NCI-H128 (cell line): ENCODE data around the gene KCNMB4.
"Not testable (repeated sequence)": the region's sequence is repeated elsewhere in the genome, so short reads cannot be mapped to it uniquely, and the experiment has no call there.

Experiments
- DNase-seq: peaks from one replicate; lab custom pipeline; 2025; ENCODE audit not compliant: unreplicated experiment; lab: John Stamatoyannopoulos, UW

Gene KCNMB4

DNA sequence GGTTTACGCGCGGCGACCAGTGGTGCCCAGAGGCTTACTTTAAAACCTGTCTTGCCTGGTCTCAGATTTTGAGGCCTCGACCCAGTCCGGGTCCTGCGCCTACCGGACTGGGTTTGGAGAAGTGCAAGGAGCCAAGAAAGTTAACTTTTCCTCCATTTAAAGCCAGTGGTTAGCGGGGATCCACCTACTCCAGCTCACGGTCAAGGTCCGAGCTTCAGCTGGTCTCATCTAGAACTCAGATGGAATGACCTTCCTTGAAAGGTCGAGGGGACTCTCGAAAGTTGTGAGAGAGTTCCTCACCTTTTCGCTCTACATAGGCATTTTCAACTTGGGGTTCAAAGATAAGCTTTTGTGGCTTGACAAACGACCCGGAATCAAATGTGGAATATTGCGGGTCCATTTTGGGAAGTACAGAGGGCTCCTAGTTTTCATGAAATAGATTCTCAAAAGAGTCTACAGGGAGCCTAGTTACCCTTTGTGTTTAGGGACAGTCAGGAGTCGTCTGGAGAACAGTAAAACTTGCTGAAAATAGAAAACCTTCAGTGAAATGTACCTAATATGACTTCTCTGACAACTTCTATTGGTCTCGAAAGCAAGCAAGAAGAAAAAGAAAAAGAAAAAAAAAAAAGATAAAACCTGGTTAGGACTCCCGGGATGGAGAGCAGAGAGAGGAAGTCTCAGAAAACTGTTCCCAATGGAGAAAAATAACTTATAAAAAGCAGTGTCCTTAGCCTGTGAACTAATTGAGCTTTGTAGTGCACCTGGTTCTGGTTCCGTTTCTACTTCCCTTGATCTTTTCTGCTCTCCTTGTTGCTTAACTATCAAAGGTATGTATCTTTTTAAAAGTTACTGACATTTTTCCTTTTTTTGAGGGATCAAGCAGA, 1.4 kb downstream of the KCNMB4 start:
- DNase-seq: no peak

DNA sequence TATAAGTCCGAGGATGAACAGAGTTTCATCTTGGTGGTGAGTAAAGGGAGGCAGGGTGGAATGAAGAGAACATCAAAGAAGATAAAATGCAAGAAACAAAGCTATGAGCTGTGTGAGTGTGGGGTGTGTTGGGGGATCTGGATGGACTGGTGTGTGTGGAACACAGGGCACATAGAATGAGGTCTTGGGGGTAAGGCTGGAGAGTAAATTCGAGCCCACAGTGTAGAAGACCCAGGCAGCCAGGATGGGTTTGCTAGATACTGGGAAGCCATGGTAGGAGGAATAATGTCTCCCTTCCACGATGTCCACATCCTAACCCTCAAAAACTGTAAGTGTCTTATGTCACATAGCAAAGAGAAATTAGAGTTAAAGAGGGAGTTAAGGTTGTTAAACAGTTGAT, 6.8 kb downstream of the KCNMB4 start:
- no peak for DNase-seq

DNA sequence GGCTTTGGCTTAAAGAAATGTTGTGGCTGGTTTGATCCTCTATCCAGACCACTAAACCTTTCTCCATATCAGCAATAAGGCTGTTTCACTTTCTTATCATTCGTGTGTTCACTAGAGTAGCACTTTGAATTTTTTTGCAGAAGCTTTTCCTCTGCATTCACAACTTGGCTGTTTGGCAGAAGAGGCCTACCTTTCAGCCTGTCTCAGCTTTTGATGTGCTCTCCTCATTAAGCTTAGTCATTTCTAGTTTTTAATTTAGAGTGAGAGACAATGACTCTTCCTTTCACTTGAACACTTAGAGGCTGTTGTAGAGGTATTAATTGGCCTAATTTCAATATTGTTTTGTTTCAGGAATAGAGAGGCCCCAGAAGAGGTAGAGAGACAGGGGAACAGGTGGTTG, 13.8 kb downstream of the KCNMB4 start:
- DNase-seq: no peak

DNA sequence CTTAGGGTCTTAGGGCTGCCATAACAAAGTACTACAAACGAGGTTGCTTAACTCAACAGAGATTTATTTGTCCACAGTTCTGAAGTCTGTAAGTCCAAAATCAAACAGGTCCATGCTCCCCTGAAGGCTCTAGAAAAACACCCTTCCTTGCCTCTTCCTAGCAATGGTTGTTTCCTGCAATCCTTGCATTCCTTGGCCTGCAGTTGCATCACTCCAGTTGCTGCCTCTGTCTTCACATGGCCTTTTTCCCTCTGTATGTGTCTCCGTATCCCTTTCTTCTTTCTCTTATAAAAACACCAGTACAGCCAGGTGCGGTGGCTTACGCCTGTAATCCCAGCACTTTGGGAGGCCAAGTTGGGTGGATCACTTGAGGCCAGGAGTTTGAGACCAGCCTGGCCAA, 17.4 kb downstream of the KCNMB4 start:
- DNase-seq: no peak

DNA sequence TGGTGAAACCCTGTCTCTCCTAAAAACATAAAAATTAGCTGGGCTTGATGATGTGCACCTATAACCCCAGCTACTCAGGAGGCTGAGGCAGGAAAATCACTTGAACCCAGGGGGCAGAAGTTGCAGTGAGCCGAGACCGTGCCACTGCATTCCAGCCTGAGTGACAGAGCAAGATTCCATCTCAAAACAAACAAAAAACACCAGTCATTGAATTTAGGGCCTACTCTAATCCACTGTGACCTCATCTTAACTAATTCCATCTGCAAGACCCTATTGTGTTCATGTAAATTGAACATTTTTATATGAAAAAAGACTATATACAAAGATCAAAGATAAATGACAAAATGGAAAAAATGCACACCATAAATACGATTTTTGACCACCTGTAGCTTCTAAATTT, 17.8 kb downstream of the KCNMB4 start:
- no peak for DNase-seq

DNA sequence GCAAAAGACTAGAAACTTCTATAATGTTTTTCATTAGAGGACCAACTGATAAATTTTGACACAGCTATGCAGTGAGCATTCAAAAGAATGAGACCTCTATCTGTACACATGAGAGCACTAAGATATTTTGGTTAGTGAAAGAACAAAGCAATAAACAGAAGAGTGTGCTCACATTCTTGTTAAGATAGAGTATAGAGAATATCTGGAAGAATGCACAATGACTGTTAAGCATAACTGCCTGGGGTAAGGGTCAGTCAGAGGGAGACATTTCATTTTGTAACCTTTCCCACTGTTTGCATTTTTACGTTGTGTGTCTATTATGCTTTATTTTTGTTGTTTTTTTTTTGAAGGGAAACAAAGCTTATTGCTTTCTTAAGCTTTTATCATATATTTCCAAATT, 20.7 kb downstream of the KCNMB4 start:
- DNase-seq: no peak

DNA sequence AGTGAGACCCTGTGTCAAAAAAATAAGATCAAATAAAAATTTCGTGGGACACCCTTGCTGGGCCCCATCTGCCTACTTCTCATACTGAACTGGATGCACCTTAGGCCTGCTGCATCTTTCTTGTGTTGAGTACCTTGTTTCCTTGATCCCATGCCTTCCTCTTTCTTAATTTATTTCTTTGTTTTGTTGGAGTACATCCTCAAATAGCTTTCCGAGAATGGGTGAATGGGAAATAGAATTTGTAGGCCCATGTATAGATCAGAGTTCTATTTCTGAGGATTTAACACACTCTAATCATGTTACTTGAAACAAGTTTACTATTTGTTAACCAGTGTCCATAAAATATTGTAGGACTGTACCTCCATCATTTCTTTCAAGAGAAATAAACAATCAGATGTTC, 23.6 kb downstream of the KCNMB4 start:
- no peak for DNase-seq

DNA sequence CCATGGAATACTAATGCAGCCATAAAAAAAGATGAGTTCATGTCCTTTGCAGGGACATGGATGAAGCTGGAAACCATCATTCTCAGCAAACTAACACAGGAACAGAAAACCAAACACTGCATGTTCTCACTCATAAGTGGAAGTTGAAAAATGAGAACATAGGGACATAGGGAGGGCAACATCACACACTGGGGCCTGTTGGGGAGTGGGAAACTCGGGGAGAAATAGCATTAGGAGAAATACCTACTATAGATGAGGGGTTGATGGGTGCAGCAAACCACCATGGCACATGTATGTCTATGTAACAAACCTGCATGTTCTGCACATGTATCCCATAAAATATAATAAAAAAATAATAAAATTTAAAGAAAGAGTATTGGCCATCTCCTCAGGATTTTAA, 26.5 kb downstream of the KCNMB4 start:
- not testable (repeated sequence) for DNase-seq

DNA sequence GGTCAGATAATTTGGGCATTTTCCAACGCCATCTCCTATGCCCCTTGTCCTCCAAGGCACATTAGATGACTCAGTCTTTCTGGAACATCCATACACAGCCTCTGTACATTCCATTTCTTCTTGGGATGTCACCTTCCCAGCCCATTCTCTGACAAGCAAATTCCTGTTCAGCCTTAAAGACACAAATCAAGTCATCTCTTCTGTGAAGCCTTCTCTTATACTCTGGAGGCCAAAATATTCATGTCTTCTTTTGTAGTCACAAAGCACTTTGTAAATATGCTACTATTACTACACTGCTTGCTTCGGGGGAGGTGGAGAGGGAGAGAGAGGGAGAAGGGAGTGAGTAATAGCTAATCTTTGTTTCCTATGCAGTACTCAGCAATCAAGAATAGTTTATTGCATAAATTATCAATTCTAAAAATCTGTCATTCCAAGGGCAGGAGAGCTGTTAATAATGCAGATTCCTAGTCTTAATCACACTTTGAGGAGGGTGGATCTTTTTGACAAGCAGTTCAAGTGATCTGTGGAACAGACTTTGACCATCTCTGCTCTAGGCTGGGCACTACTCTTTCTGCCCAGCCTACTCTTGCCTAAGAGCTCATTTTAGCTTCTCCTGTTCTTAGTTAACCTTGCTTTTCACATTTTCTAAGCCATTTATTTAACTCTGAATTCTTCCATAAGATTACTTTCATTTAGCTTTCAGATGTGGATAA, 27.9 kb downstream of the KCNMB4 start:
- no peak for DNase-seq

DNA sequence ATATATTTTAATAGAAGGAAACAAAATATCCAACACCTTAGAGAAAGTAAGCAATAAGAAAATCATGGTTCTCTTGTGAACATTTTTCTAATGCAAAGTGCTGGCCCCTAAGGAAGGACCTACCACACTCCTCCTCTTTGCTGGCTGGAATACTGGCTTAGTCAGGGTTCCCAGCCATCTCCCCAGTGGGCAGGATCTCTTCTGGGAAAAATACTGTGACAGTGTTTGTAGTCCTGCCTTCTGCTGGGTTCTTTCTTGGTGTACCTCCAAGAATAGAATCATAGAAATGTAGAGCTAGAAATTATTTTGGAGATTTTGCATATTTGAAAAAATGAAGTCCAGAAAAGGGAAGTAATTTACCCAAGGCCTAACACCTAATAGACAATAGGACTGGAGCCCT, 31.9 kb downstream of the KCNMB4 start:
- no peak for DNase-seq

DNA sequence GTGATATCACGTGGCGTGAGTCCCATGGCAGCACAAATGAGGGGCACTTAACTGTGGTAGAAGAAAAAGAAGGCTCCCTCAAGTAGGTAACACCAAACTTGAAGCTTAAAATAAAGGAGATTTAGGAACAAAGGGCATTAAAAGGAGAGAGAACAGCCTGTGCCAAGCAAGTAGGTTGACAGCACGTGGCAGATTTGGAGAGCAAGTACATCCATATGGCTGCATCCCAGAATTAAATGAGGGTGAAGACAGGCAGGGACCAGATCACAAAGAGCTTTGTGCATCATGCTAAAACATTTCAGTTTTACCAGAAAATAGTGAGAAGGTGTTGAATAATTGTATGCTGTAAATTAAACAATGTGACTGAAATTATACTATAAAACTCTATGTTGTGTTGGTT, 32.8 kb downstream of the KCNMB4 start:
- DNase-seq: no peak

DNA sequence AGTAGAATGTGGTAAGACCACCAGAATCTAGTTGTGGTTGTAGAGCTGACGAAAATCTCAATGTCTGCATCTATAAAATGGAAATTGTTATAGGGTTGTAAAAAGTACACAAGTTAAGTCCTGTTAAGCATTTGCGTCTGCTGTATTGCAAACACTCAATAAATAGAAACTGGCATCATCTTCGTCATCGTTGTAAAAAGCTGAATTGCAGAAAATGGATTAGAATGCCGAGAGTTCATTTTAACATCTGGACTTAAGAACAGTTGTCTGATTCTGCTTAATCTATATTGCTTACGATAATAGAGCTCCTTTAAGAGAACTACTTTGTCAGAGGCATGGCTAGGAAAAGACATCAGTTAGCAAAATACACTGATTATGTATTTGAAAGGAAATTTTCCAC, 33.2 kb downstream of the KCNMB4 start:
- no peak for DNase-seq

DNA sequence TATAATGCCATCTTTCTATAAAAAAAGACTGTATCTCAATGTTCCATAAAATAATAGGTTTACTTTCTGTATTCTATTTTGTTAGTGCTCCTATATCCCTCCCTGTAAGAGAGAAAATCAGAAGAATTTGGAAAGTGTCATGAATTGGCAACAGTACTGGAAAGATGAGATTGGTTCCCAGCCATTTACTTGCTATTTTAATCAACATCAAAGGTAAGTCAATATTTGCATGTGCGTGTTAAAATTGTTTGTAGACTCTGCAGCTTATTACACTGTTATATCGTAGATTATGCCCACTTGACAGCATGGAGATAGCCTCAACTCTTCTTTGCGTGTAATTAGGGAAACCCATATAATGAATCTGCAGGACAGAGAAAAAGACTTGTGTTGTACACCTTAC, 34.0 kb downstream of the KCNMB4 start:
- no peak for DNase-seq

DNA sequence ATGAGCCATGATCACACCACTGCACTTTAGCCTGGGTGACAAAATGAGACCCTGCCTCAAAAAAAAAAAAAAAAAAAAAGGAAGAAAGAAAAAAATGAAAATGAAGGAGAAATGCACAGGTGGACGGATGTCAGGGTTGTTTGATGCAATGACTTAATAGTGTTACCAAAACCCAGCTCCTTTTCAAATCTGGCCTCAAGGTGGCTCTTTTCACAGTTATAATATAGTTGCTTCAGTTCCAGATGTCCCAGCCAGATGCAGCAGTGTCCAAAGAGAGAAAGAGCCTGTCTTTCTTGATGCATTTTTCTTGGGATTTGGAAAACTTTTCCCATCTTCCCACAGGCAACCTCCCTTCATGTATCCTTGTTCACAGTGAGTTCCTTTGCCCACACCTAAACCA, 36.5 kb downstream of the KCNMB4 start:
- DNase-seq: no peak

DNA sequence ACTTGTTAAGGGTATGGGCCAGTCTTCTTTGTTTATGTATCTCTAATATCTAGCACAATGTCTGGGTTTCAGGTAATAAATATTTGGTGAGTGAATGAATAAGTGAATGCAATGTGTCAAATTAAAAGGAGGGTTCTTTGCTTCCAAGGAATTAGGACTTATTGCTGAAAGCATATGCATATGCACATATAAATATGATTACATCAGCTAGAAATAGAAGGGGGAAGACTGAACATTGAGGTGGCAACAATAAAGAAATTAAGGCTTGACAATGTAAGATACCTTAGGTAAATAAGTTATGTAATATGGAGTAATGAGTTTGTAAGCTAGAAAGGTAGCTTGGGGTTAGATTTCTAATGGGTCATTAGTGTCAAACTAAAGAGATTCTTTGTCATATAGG, 37.7 kb downstream of the KCNMB4 start:
- no peak for DNase-seq

DNA sequence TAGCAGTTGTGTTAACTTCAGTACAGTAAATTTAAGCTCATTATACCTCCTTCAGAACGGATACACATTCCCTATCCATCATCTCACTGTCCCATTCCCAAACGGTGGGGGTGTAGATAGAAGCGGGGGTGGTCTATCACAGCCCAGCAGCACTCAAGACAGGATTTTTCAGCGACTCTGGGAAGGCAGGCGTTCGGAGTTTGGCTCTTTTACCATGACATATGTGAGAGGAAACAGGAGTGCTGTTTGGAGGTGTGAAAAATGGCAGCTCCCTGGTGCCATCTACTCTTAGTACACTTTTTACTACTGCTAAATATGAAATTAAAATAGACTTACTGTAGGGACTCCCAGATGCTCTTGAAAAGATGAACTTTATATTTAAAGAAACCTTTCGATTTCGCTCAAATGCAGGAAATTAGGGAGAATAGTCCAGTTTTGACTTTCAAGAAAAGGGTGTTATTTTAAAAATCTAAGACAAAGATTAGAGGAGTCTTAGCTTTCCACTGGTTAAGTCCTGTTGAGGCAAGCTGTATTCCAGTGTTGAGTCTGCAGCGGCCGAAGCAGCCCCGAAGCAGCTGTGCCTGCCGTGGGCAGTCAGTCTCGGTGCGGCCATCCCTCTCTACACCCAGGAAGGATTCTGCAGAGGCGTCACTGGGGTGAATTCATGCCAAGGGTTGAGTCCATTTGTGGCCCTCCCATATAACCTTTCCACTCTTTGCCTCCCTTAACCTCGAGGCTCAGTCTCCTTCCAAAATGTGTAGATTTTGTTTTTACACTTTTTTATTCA, 42.1 kb downstream of the KCNMB4 start:
- no peak for DNase-seq

DNA sequence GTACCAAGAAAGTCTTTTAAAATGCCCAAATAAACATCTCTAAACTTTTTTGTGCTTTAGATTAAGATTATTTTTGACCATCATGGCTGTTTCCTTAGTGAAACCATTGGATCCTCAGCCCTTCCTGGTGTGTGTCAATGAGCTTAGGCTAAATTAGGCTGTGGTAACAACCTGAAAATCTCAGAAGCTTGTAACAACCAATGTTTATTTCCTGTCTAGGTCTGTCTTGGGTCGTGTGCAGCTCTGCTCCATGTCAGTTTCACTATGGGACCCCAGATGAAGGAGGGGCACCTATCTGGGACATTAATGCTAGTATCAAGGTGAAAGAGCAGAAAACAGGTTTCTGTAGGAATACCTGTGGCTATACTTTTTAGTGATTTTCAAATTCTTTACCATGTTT, 49.9 kb downstream of the KCNMB4 start:
- DNase-seq: no peak

DNA sequence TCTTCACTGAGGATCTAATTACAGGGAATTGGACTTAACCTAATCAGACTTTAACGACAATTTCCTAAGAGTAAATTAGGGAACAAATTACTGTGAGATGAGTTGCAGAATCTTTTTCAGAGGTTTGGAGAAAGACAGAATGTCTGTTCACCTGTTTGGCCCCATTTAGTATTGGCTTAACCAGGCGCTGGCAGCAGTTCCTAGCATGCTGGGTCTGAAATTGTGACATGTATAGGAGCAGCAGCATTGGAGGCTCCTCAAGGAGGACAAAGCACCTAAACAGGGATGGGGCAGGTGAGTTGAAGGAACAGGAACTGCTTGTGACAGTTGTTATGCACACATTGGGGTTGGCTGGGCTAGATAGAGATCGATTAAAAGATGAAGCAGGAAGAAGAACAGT, 51.0 kb downstream of the KCNMB4 start:
- no peak for DNase-seq

DNA sequence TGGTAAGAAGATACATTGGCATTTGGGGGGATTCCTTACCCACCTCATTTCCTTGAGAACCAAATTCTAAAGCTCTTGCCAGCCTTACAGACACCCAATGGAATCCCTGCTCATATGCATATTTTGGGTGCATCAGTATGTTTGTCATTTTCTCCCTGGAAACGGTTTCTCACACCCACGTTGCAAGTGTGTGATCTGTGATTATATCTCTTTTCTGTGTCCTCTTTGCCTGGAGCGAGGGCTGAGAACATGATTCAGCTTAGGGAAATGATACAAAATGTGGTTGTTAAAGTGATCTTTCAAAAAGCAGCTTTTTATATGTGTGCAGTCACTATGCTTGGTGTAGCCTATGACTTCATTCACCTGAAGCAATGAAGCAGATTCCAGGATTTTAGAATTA, 52.0 kb downstream of the KCNMB4 start:
- no peak for DNase-seq

DNA sequence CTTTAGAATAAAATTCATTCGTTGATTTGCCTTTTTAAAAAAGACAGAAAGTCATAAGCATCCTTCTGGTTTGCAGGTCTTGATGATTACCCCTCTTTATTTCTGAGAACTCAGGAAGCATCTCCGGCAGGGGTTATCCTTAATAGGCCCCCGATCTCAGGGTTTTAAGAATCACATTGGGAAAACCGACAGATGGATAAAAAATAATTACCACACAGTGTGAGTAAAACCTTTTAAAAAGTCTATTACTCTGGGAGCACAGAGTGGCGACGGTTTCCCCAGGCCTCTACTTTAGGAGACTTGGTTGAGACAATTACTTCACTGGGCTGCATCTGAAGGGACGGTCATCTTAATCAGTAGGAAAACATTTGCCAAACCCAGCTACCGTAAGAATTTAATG, 56.5 kb downstream of the KCNMB4 start:
- DNase-seq: no peak

DNA sequence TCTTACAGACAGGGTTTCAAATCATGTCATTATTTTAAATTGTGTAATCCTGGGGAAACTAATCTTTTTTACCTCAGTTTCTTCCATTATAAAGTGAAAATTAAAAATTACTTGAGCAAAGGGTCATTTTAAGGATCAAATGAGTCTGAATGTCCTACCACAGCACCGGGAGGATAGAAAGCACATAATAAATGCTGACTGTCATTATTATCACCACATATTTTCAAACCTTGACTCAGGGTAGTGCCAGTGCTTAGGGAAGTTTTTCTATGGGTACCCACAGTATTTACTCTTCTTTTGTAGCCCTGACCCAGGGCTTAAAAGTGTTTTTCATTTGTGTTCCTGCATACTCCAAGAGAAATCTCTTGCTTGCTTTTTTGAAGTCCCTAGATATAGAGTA, 60.5 kb downstream of the KCNMB4 start:
- DNase-seq: no peak

DNA sequence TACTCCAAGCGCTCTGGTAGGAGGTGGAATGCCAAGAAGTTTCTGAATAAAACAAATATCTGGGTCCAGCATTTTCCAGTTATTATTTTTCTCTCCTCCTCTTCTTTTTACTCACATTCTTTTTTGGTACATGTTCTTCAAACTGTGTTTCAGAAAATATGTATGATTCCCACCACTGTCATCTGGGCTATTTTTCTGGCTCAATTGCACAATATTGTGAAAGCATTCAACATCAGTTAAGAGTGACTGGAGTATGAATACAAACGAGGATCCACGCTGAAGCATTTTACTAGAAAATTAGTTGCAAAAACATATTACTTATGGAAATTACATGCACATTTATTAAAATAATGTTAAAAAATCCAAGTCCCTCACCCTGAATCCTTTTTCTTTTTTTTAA, 61.5 kb downstream of the KCNMB4 start:
- no peak for DNase-seq
